Measurements from ENCODE around the gene OVOL3. TPM values are rescaled to one million over a fixed set of nuclear protein-coding genes. Genes with fewer than 3 reads are reported as not detected.

OVOL3 gene
- total RNA-seq, 2 donors from 2014 or later = not detected

GRCh38 chr19:36072081-36072480 lies 38.9 kb upstream of the OVOL3 start:
- 83 to 87% methylated on average over 8 of the region's 8 CpGs for WGBS, 2 donors

GRCh38 chr19:36073121-36073876 lies 37.6 kb upstream of the OVOL3 start:
- WGBS, 2 donors = 86 to 92% methylated on average over 10 of the region's 10 CpGs
- intact Hi-C loops (cut with DNase I) = no loop called here
- H3K27me3 ChIP-seq = no peaks in the 10 kb centered on the region
- ATAC-seq (no peak), DNase-seq (no peak)
- H3K27ac ChIP-seq = no peak overlapping the region
- TF ChIP-seq POLR2A (IDR thresholded peaks at IDR 0.05) (no peak), CTCF (IDR thresholded peaks at IDR 0.05) (no peak)
- no peaks in the 10 kb centered on the region for H3K9me3 ChIP-seq
- no peaks in the 10 kb centered on the region for H3K36me3 ChIP-seq (replicated peaks in 1 of 2; ENCODE audit: insufficient read depth in 1 of 2, low read depth in 2 of 2)
- H3K4me3 ChIP-seq = no peak overlapping the region
- H3K4me1 ChIP-seq = peaks cover 3% of the 10 kb centered on the region

More at GRCh38 chr19:36072081-36072480, 38.9 kb upstream of the OVOL3 start:
- Histone ChIP-seq H3K9me3 (no peaks in the 10 kb centered on the region), H3K4me1 (peaks cover 3% of the 10 kb centered on the region), H3K4me3 (no peak overlapping the region), H3K36me3 (replicated peaks in 1 of 2; ENCODE audit: insufficient read depth in 1 of 2, low read depth in 2 of 2) (no peaks in the 10 kb centered on the region), H3K27me3 (no peaks in the 10 kb centered on the region), H3K27ac (no peak overlapping the region)
- TF ChIP-seq POLR2A (IDR thresholded peaks at IDR 0.05) (no peak), CTCF (IDR thresholded peaks at IDR 0.05) (no peak)
- no peak for ATAC-seq
- DNase-seq = no peak
- intact Hi-C loops (cut with DNase I) = no loop called here

GRCh38 chr19:36079389-36079945 lies 31.5 kb upstream of the OVOL3 start:
- no peak for DNase-seq
- H3K27ac ChIP-seq = no peak overlapping the region
- no peaks in the 10 kb centered on the region for H3K4me1 ChIP-seq
- TF ChIP-seq POLR2A (IDR thresholded peaks at IDR 0.05) (no peak), CTCF (IDR thresholded peaks at IDR 0.05) (no peak)
- intact Hi-C loops (cut with DNase I) = no loop called here
- no peaks in the 10 kb centered on the region for H3K27me3 ChIP-seq
- H3K4me3 ChIP-seq = no peak overlapping the region
- ATAC-seq = no peak
- no peaks in the 10 kb centered on the region for H3K9me3 ChIP-seq
- H3K36me3 ChIP-seq (replicated peaks in 1 of 2; ENCODE audit: insufficient read depth in 1 of 2, low read depth in 2 of 2) = no peaks in the 10 kb centered on the region
- WGBS, 2 donors = 88 to 90% methylated on average over 3 of the region's 3 CpGs

GRCh38 chr19:36081385-36081784 lies 29.6 kb upstream of the OVOL3 start:
- Histone ChIP-seq H3K4me3 (no peak overlapping the region), H3K36me3 (replicated peaks in 1 of 2; ENCODE audit: insufficient read depth in 1 of 2, low read depth in 2 of 2) (no peaks in the 10 kb centered on the region), H3K27me3 (no peaks in the 10 kb centered on the region), H3K9me3 (no peaks in the 10 kb centered on the region), H3K27ac (no peak overlapping the region), H3K4me1 (no peaks in the 10 kb centered on the region)
- 96 to 98% methylated on average over 3 of the region's 3 CpGs for WGBS, 2 donors
- TF ChIP-seq POLR2A (IDR thresholded peaks at IDR 0.05) (no peak), CTCF (IDR thresholded peaks at IDR 0.05) (no peak)
- no peak for DNase-seq
- intact Hi-C loops (cut with DNase I) = no loop called here
- ATAC-seq = no peak

GRCh38 chr19:36081894-36082293 lies 29.0 kb upstream of the OVOL3 start:
- intact Hi-C loops (cut with DNase I) = no loop called here
- Histone ChIP-seq H3K9me3 (no peaks in the 10 kb centered on the region), H3K4me3 (no peak overlapping the region), H3K36me3 (replicated peaks in 1 of 2; ENCODE audit: insufficient read depth in 1 of 2, low read depth in 2 of 2) (no peaks in the 10 kb centered on the region), H3K4me1 (no peaks in the 10 kb centered on the region), H3K27ac (no peak overlapping the region), H3K27me3 (no peaks in the 10 kb centered on the region)
- ATAC-seq (no peak), DNase-seq (no peak)
- WGBS, 2 donors = 84 to 92% methylated on average over 7 of the region's 7 CpGs
- no peak for TF ChIP-seq POLR2A (IDR thresholded peaks at IDR 0.05)
- TF ChIP-seq CTCF (IDR thresholded peaks at IDR 0.05) = no peak
